ENCODE measurements around the gene CACNA1D. TPM values are rescaled to one million over a fixed set of nuclear protein-coding genes. Genes with fewer than 3 reads are reported as not detected.
A peak's percentile ranks its signal among the peaks of the same experiment; 100 is the strongest.

The CACNA1D gene
- total RNA-seq, 1 donor from 2014 or later = 47.2 TPM

DNA sequence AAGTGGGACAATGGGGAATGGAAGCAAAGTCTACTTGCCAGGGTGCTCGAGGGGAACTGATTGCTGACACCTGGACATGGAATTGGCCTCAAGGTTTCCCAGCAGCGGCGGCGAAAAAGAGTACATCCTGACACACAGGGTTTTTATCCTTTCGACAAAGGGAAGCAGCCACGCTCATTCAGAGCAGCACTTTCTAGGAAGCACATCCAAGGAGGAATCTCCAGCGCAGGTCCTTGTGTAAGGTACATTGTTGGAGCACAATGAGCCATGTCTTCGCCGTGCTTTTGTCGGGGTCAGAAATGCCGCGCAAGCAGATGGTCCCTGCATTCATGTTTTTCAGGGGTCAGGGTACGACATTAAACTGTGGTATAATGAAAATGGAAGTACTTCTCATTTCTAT, 16.8 kb downstream of the CACNA1D start:
- Histone ChIP-seq H3K9me3 (no peaks in the 10 kb centered on the region), H3K27me3 (no peaks in the 10 kb centered on the region), H3K4me3 (no peak overlapping the region), H3K4me1 (no peaks in the 10 kb centered on the region), H3K36me3 (no peaks in the 10 kb centered on the region), H3K27ac (no peak overlapping the region)
- TF ChIP-seq, protein P1, sequence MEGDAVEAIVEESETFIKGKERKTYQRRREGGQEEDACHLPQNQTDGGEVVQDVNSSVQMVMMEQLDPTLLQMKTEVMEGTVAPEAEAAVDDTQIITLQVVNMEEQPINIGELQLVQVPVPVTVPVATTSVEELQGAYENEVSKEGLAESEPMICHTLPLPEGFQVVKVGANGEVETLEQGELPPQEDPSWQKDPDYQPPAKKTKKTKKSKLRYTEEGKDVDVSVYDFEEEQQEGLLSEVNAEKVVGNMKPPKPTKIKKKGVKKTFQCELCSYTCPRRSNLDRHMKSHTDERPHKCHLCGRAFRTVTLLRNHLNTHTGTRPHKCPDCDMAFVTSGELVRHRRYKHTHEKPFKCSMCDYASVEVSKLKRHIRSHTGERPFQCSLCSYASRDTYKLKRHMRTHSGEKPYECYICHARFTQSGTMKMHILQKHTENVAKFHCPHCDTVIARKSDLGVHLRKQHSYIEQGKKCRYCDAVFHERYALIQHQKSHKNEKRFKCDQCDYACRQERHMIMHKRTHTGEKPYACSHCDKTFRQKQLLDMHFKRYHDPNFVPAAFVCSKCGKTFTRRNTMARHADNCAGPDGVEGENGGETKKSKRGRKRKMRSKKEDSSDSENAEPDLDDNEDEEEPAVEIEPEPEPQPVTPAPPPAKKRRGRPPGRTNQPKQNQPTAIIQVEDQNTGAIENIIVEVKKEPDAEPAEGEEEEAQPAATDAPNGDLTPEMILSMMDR (IDR thresholded peaks at IDR 0.05) = no peak
- DNase-seq (no peak), ATAC-seq (no peak)
- intact Hi-C loops (cut with DNase I) = no loop called here

DNA sequence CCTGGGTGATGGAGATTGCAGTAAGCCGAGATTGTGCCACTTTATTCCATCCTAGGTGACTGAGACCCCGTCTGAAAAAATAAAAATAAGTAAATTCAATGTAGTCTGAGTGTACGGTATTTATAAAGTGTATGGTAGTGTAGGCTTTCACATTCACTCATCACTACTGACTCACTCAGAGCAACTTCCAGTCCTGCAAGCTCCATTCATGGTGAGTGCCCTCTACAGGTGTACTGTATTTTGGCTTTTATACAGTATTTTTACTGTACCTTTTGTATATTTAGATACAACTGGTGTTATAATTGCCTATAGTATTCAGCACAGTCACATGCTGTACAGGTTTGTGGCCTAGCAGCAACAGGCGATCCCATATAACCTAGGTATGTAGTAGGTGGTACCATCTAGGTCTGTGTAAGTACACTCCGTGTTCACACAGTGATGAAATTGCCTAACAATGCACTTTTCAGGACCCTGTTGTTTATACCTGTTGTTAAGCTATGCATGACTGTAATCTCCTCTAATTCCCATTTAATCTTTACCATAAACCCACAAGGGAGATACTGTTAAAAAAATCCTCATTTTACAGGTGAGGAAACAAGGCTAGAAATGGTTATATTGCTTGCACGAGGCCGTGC, 19.3 kb downstream of the CACNA1D start:
- TF ChIP-seq, protein P1 (IDR thresholded peaks at IDR 0.05) = no peak
- no peak overlapping the region for H3K4me3 ChIP-seq
- H3K4me1 ChIP-seq = peaks cover 8% of the 10 kb centered on the region
- ATAC-seq (no peak), DNase-seq (no peak)
- H3K27me3 ChIP-seq = no peaks in the 10 kb centered on the region
- no peaks in the 10 kb centered on the region for H3K36me3 ChIP-seq
- no peaks in the 10 kb centered on the region for H3K9me3 ChIP-seq
- intact Hi-C loops (cut with DNase I) = no loop called here
- no peak overlapping the region for H3K27ac ChIP-seq

DNA sequence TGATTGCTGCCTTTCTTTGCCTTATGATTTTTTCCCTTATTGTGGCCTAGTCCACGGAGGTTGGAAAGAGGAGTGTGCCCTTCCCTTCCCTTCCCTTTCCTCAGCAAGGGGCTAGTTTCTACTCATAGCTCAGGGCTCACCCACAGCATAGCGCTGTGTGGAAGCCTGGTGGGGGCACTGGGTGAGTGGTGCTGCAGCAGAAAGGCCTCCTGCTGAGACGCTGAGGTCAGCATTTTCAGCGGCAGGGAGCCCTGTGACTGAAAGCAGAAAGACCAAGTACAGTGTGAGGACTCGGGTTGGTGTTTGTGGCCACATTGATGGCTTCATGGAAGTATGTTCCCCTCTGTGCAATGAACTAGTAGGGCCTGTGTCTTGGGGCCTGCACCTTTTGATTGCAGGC, 21.9 kb downstream of the CACNA1D start:
- Histone ChIP-seq H3K27ac (no peak overlapping the region), H3K36me3 (no peaks in the 10 kb centered on the region), H3K9me3 (no peaks in the 10 kb centered on the region), H3K4me3 (no peak overlapping the region), H3K27me3 (no peaks in the 10 kb centered on the region), H3K4me1 (peaks cover 19% of the 10 kb centered on the region)
- no peak for DNase-seq
- TF ChIP-seq, protein P1 (IDR thresholded peaks at IDR 0.05) = no peak
- intact Hi-C loops (cut with DNase I) = no loop called here
- no peak for ATAC-seq

DNA sequence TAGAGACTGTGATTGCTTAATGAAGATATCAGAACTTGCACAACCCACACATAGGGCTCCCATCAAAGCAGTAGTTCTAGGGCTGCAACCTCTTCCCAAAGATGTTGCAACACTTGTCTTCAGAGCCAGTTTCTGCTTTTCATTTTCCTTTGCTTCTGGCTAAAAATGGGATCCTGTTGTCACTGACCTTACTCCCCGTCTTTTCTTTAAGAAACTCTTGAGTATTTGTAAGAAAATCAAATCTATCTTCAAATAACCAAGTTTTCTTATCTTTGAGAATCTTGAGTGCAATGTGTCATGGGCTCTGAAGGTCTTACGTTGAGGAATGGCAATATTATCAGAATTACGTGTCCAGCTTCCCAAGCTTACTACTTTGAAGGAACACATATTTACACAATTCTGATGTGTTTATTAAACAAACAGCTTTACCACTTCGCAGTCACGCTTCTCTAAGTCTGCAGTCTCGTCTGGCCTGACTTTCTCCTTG, 24.1 kb downstream of the CACNA1D start:
- no peak overlapping the region for H3K4me3 ChIP-seq
- ATAC-seq = peak; percentile 70
- no peaks in the 10 kb centered on the region for H3K36me3 ChIP-seq
- peak overlapping the region; percentile 71 for H3K27ac ChIP-seq
- no peaks in the 10 kb centered on the region for H3K9me3 ChIP-seq
- intact Hi-C loops (cut with DNase I) = no loop called here
- no peaks in the 10 kb centered on the region for H3K27me3 ChIP-seq
- TF ChIP-seq, protein P1 (IDR thresholded peaks at IDR 0.05) = no peak
- DNase-seq = no peak
- peaks cover 19% of the 10 kb centered on the region for H3K4me1 ChIP-seq

DNA sequence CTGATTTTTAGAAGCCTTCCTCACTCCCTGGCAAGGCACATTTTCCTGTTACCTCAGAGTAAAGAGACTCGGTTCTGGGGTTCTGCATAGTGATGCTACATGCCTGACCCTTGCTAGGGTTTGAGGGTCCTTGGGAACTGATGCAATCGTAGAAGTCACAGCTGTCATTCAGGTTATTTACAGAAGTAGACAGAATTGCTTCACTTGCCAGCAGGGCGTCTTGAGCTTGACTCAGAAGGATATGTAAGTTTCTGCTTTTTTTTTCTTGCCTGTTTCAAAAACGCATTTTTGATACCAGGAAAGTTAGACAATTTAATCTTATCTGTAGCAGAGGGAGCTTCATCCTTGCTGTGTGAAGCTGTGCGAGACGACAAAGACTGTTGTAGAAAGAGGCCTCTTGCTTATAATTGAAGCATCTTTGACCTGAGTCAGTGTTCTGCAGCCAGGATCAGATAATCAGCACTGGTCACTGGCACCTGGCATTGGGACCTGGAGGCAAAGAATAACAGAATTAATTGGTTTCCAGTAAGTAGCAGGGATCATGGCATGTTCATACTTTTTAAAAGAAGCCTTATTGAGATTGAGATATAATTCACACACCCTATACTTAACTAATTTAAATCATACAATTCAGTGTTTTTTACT, 24.8 kb downstream of the CACNA1D start:
- no peaks in the 10 kb centered on the region for H3K27me3 ChIP-seq
- ATAC-seq = peak; percentile 36

More for the DNA sequence above, 24.8 kb downstream of the CACNA1D start:
- TF ChIP-seq, protein P1 (IDR thresholded peaks at IDR 0.05) = no peak
- no peak overlapping the region for H3K4me3 ChIP-seq
- no peak for DNase-seq
- H3K27ac ChIP-seq = peak overlapping the region; percentile 71
- intact Hi-C loops (cut with DNase I) = no loop called here
- H3K9me3 ChIP-seq = no peaks in the 10 kb centered on the region
- H3K4me1 ChIP-seq = peaks cover 19% of the 10 kb centered on the region
- H3K36me3 ChIP-seq = no peaks in the 10 kb centered on the region

Measured in upper lobe of right lung (tissue), 1 donor.